ENCODE results near the gene MAGI3. TPM values are rescaled to one million over a fixed set of nuclear protein-coding genes. Genes with fewer than 3 reads are reported as not detected.

MAGI3 gene
- total RNA-seq, 2 experiments from 2014 or later = 4.7 to 7.8 TPM

Small RNA genes lying within 50 kb of the gene (small RNA-seq; reads per million reads assigned to genes)
- gene MTND5P20 = not detected

Data from OCI-LY7 (cell line).